HepG2 (cell line): ENCODE measurements around the gene FASTK. TPM values are rescaled to one million over a fixed set of nuclear protein-coding genes. Genes with fewer than 3 reads are reported as not detected.

Experiments used
- ATAD3A ChIP-seq: sonication (generic); formaldehyde crosslinking; IDR thresholded peaks from 2 replicates; pipeline ENCODE4 v1.4.0; 2020; ENCODE audit warnings: missing genetic modification reagents
- ATF2 ChIP-seq: sonication (generic); formaldehyde crosslinking; IDR thresholded peaks from 2 replicates; pipeline ENCODE4 v1.4.0; 2020; ENCODE audit warnings: missing genetic modification reagents
- CCDC6 ChIP-seq: sonication (generic); formaldehyde crosslinking; IDR thresholded peaks from 2 replicates; pipeline ENCODE4 v1.8.1; 2022; ENCODE audit warnings: mild to moderate bottlenecking, missing genetic modification reagents, moderate library complexity
- DNMT1 ChIP-seq: sonication (generic); formaldehyde crosslinking; IDR thresholded peaks from 2 replicates; pipeline ENCODE4 v1.5.1; 2020; ENCODE audit warnings: mild to moderate bottlenecking, missing genetic modification reagents
- ETS1 ChIP-seq: sonication (generic); formaldehyde crosslinking; IDR thresholded peaks from 2 replicates; pipeline ENCODE4 v1.4.0; 2020; ENCODE audit warnings: missing genetic modification reagents
- FIP1L1 ChIP-seq: fragments of 200-400 bp; formaldehyde crosslinking; IDR thresholded peaks from 2 replicates; pipeline ENCODE4 v1.6.1; 2018; ENCODE audit warnings: low read depth, mild to moderate bottlenecking, low read length, moderate library complexity, borderline replicate concordance; ENCODE audit not compliant: insufficient read depth
- KLF15 ChIP-seq: sonication (generic); formaldehyde crosslinking; IDR thresholded peaks from 2 replicates; pipeline ENCODE4 v1.8.1; 2023; ENCODE audit warnings: borderline replicate concordance, mild to moderate bottlenecking, inconsistent platforms, missing genetic modification reagents, mixed read lengths
- NCOA2 ChIP-seq: sonication (generic); formaldehyde crosslinking; IDR thresholded peaks from 2 replicates; pipeline ENCODE4 v1.8.0; 2022; ENCODE audit warnings: inconsistent platforms
- RARA ChIP-seq: IDR thresholded peaks from 2 replicates; pipeline ENCODE4 v1.6.1; 2016; ENCODE audit warnings: missing genetic modification reagents, missing compliant biosample characterization
- RFX1 ChIP-seq: fragments of 450-650 bp; IDR thresholded peaks from 2 replicates; pipeline ENCODE4 v1.6.1; 2017
- RFX3 ChIP-seq: IDR thresholded peaks from 2 replicates; pipeline ENCODE4 v1.6.1; 2016; ENCODE audit warnings: missing biosample characterization, missing genetic modification reagents
- SAFB2 ChIP-seq: sonication (generic); formaldehyde crosslinking; IDR thresholded peaks from 2 replicates; pipeline ENCODE4 v1.5.1; 2020; ENCODE audit warnings: missing genetic modification reagents, low read depth, mild to moderate bottlenecking, borderline replicate concordance
- SOX13 ChIP-seq, 3 experiments: fragments of 450-650 bp in 1 of 3; sonication (generic) in 1 of 3; formaldehyde crosslinking in 1 of 3; IDR thresholded peaks in 2 of 3; conservative IDR thresholded peaks in 1 of 3; 2 replicates each; pipeline versions ENCODE4 v1.5.0 to v1.6.1; 2016 to 2020; ENCODE audit warnings: antibody characterized with exemption in 1 of 3, mild to moderate bottlenecking in 1 of 3, missing compliant biosample characterization in 1 of 3, missing genetic modification reagents in 1 of 3, moderate library complexity in 1 of 3
- SRSF1 ChIP-seq: fragments of 200-400 bp; formaldehyde crosslinking; optimal IDR thresholded peaks from 2 replicates; pipeline ENCODE3; 2017; ENCODE audit warnings: mild to moderate bottlenecking, low read depth, low read length, moderate library complexity
- ZBED4 ChIP-seq: sonication (generic); formaldehyde crosslinking; IDR thresholded peaks from 2 replicates; pipeline ENCODE4 v1.4.0; 2020; ENCODE audit warnings: missing genetic modification reagents, borderline replicate concordance
- ZEB1 ChIP-seq: IDR thresholded peaks from 2 replicates; pipeline ENCODE4 v1.6.1; 2012; ENCODE audit warnings: mild to moderate bottlenecking, low read depth, inconsistent platforms; ENCODE audit not compliant: insufficient replicate concordance
- ZNF143 ChIP-seq: sonication (generic); formaldehyde crosslinking; IDR thresholded peaks from 2 replicates; pipeline ENCODE4 v1.4.0; 2020; ENCODE audit warnings: missing genetic modification reagents
- ZNF296 ChIP-seq: sonication (generic); formaldehyde crosslinking; conservative IDR thresholded peaks from 2 replicates; pipeline ENCODE4 v1.5.0; 2020; ENCODE audit warnings: mild to moderate bottlenecking, missing genetic modification reagents
- ZNF510 ChIP-seq: sonication (generic); formaldehyde crosslinking; IDR thresholded peaks from 2 replicates; pipeline ENCODE4 v1.4.0; 2020; ENCODE audit warnings: low read depth, mild to moderate bottlenecking, missing genetic modification reagents
- ZNF709 ChIP-seq: sonication (generic); formaldehyde crosslinking; IDR thresholded peaks from 2 replicates; pipeline ENCODE4 v1.5.0; 2020; ENCODE audit warnings: mild to moderate bottlenecking, missing genetic modification reagents
- ZSCAN12 ChIP-seq: sonication (generic); formaldehyde crosslinking; IDR thresholded peaks from 2 replicates; pipeline ENCODE4 v1.9.0; 2021; ENCODE audit warnings: mild to moderate bottlenecking, missing genetic modification reagents
- polyA plus RNA-seq, 8 experiments: library from polyadenylated mRNA; depleted of rRNA in 3 of 8; stranded (reverse) in 7 of 8; unstranded in 1 of 8; fragments of >200 nt; fragmentation: Illumina TruSeq in 4 of 8; extraction: Trizol in 4 of 8; gene quantifications; 2 replicates each; pipeline versions ENCODE4 v1.2.1 to v1.2.3, GENCODE V29; 2011 to 2016; ENCODE audit warnings: low read depth in 4 of 8, missing spikeins in 1 of 8, mixed read lengths in 1 of 8; ENCODE audit not compliant: insufficient read depth in 1 of 8
- total RNA-seq, 5 experiments: library from RNA; depleted of rRNA; stranded (reverse); fragments of >200 nt; fragmentation: Illumina TruSeq; extraction: Trizol; gene quantifications; 2 replicates each; pipeline ENCODE4 v1.2.3, GENCODE V29; 2016; ENCODE audit warnings: low read depth in 1 of 5

The FASTK gene
- total and polyA plus RNA-seq, 2 of the 13 experiments (the other 11 are each of a cell fraction or from before 2014, with no cell fraction given): 52.9 to 55.7 TPM

GRCh38 chr7:151057989-151058780, 22.4 kb downstream of the FASTK start (continued):
- TF ChIP-seq ETS1: no peak
- TF ChIP-seq NCOA2 (CRISPR knock-in tag): peak; percentile 52; the same call in 1 of the 2 replicates
- no peak for TF ChIP-seq RFX3 (CRISPR knock-in tag)
- TF ChIP-seq ZBED4 (CRISPR knock-in tag): no peak
- TF ChIP-seq SAFB2 (CRISPR knock-in tag): no peak
- TF ChIP-seq ZEB1: no peak
- TF ChIP-seq ATF2 (CRISPR knock-in tag): 0 out of 2 replicates have a peak, but pooled peaks have one; percentile 43
- TF ChIP-seq RARA (CRISPR knock-in tag): peak; percentile 51
- TF ChIP-seq CCDC6 (CRISPR knock-in tag): peak; percentile 83
- no peak for TF ChIP-seq ZNF296 (CRISPR knock-in tag)
- TF ChIP-seq SRSF1: no peak
- TF ChIP-seq SOX13 (IDR thresholded peaks at IDR 0.05): no peak
- no peak for TF ChIP-seq SOX13 (CRISPR knock-in tag; conservative IDR thresholded peaks at IDR 0.05 in 1 of 2, IDR thresholded peaks at IDR 0.05 in 1 of 2)
- TF ChIP-seq ZNF510: no peak
- 0 out of 2 replicates have a peak, but pooled peaks have one; percentile 30 for TF ChIP-seq FIP1L1
- TF ChIP-seq ZSCAN12 (CRISPR knock-in tag): no peak
- no peak for TF ChIP-seq RFX1
- no peak for TF ChIP-seq ATAD3A (CRISPR knock-in tag)
- TF ChIP-seq ZNF143 (CRISPR knock-in tag): peak; percentile 95
- no peak; the same call in 1 of the 2 replicates for TF ChIP-seq KLF15 (CRISPR knock-in tag)
- no peak for TF ChIP-seq DNMT1 (CRISPR knock-in tag)
- 0 out of 2 replicates have a peak, but pooled peaks have one; percentile 23 for TF ChIP-seq ZNF709 (CRISPR knock-in tag)
